Measurements from ENCODE around the gene ANKRD17.
"Not testable (repeated sequence)": the region's sequence is repeated elsewhere in the genome, so short reads cannot be mapped to it uniquely, and the experiment has no call there.

Gene ANKRD17

GRCh38 chr4:73244945-73245601 is 13.5 kb downstream of the ANKRD17 start:
- ATAC-seq (no peak), DNase-seq (no peak)

GRCh38 chr4:73237044-73237443 is 21.6 kb downstream of the ANKRD17 start:
- DNase-seq (no peak), ATAC-seq (no peak)

DNA sequence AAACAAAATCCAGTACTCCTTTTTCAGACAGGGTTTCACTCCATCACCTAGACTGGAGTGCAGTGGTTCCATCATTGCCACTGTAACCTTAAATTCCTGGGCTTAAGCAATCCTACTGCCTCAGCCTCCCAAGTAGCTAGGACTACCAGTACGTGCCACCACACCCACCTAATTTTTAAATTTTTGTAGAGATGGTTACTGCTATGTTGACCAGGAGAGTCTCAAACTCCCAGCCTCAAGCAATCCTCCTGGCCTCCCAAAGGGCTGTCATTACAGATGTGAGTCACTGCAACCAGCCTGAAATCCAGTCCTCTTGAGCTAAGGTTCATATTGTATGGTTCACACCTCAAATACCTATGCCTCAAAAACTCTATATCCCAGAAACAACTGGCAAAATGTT is 22.4 kb downstream of the ANKRD17 start:
- no peak for DNase-seq
- ATAC-seq: no peak

DNA sequence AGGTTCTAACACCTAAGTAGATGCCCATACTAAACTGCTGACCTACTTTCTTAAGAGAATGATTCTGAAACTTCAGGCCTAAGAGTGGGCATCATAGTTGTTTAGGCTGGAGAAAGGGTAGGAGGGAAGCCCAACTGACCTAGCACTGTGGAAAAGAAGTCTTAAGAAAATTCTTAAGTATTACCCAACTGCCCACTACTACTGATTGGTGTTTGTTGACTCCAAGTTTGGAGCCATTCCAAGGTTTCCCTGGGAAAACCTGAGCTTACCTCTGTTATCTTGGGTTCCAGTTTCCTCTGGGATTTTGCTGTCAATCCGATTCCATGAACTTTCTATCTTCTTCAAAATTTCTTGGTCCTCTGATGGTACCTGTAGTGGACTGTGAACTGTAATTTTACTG is 23.9 kb downstream of the ANKRD17 start:
- ATAC-seq (no peak), DNase-seq (no peak)

DNA sequence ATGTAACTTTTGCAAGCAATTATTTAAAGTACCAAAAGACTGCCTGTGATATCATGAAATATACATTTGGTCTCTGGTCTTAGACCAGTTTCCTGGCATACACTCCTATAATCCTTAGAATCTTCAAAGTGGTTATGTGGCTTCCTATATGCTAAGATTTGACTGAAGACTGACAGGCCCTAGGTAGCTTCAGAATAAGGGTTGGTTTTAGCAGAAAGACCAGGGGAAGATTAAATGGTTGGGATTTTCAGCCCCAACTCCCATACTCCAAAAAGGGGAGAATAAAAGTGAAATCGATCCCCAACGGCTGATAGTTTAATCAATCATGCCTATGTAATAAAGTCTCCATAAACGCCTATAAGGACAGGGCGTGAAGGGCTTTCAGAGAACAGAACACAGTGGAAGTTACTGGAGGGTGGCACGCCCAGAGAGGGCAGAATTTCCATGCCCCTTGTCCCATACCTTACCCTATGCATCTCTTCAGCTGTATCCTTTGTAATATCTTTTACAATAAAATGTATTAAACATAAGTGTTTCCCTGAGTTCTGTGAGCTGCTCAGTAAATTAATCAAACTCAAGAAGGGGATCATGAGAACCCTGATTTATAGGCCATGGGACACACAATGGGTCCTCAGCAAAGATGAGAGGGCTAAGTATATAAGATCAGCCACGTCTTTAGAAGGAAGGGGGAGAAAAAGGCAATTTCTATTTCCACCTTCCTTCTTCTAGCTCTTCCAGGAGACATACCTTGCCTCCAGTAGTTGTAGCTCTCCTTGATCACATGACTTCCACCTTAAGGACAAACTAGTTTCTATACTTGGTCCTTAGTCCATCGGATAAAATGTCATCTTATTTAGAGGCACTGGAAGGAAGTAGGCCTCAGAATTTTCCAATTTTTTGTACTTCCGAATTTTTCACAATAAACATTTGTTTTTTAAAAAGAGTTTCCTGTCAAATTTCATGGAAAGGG is 26.8 kb downstream of the ANKRD17 start:
- no peak for ATAC-seq
- DNase-seq: no peak

DNA sequence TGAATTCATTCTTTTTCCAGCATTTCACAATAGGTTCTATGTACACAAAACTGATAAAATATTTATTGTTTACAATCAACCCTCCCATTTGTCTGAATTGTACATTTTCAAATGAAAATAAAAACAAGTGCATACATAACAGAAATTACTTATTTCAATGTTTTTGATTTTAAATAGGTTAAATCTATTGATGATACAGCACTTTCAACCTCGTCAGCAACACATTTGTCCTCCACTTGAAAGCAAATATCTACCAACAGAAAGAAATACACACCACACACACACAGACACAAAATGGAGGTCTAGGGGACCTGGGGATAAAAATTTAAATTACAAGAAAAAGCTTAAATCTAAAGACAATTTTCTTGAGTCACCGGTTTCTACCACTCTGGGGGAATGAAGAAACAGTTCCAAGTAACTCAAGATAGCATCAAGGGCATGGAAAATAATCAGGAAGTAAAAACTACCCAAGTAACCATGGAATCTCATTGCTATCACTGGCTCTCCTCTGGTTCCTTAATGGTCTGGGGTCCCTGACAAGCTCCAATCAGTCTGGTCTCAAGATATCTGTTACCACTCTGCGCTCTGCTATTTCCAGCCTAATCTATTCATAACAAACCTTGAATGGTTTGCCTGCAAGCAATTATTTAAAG is 27.6 kb downstream of the ANKRD17 start:
- no peak for ATAC-seq

DNA sequence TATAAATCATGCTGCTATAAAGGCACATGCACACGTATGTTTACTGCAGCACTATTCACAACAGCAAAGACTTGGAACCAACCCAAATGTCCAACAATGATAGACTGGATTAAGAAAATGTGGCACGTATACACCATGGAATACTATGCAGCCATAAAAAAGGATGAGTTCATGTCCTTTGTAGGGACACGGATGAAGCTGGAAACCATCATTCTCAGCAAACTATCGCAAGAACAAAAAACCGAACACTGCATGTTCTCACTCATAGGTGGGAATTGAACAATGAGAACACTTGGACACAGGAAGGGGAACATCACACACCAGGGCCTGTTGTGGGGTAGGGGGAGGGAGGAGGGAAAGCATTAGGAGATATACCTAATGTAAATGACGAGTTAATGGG is 29.8 kb downstream of the ANKRD17 start:
- ATAC-seq, DNase-seq: not testable (repeated sequence)

More for the DNA sequence above, 27.6 kb downstream of the ANKRD17 start:
- DNase-seq: no peak

DNA sequence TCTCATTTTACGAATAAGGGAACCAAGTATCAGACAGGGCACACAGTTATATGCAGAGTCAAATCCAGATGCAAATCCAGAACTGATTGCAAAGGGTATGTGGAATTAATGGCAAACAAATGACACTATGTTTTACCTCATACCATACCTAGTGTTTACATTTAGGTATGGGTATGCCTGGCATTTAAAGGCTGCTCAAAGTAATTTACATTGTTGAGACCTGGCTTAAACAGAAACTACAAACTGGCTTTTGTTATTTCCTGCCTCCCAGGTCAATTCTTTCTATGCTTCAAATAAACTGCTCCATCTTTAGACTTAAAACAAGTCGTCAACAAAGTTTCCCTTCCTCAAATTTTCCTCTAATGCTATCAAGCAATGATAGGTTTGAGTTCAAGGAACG is 33.7 kb downstream of the ANKRD17 start:
- ATAC-seq (no peak), DNase-seq (no peak)

DNA sequence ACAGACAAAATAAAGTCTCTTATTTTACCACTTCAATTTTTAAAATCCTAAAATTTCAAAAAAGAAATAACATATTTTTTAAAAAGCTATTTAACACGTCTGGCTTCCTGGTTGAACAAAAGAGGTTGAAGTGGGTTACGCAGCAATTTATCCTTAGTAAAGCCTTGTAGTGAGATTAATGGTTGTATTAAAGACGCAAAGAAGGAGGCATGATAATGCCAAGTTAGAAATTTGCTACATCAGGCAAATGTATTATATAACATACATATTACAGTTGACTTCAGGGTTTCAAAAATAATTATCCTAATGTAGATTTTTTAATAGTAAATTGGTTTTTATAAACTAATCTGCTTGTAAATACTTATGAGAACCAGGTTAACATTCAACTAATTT is 35.3 kb downstream of the ANKRD17 start:
- ATAC-seq (no peak), DNase-seq (no peak)

- DNase-seq: peak; percentile 39
- peak; percentile 100 for ATAC-seq
Observed at GRCh38 chr4:73222466-73223257, 35.9 kb downstream of the ANKRD17 start.

DNA sequence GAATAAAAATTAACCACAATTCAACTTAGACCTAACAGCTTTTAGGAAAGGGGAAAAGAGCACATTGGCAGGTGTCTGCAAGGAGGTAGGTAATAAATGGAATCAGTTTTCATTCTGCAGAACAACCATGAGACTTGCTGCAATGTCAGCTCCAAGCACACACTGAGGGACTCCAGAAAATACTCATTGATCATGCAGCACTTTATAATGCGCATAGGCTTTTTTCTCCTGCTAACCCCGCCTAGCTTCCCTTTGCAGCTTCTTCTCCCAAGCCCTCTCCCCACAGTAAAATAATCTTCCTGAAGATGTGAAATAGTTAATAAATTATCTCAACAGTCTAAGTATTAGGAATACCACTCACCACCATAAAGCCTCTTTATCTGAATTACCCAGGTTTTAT is 36.9 kb downstream of the ANKRD17 start:
- DNase-seq (no peak), ATAC-seq (no peak)

GRCh38 chr4:73220815-73221214 is 37.8 kb downstream of the ANKRD17 start:
- no peak for DNase-seq
- no peak for ATAC-seq

DNA sequence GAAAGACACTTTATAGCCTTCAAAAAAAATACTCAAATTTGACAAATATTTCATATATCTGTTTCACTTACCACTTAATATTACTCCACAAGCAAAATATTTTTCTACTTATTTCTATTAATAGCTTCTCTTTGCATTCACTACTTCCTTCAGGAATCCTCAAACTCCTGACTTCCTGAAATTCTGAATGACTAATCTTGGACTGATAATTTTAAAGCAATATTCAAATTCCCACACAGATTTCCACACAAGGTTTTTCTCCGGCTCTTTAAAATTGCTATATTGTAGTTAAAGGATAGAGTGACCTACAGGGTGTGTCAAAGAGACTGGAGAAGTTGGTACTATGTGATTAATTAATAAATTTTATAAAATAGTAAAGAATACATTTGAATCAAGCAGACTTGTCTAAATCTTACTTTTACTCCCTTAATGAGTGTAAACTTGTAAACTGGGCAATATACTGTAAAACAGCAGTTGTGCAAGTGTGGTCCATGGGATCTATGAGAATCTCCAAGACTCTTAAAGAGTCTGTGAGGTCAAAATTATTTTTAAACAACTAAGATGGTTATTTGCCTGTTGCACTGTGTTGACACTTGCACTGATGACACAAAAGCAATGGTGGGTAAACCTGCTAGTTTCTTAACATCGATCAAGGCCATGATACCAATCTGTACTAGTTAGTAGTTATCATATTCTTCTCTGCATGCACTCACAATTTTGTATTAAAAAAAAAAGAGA is 44.5 kb downstream of the ANKRD17 start:
- ATAC-seq (no peak), DNase-seq (no peak)

- no peak for ATAC-seq
Observed at GRCh38 chr4:73212982-73213730, 45.4 kb downstream of the ANKRD17 start.

DNA sequence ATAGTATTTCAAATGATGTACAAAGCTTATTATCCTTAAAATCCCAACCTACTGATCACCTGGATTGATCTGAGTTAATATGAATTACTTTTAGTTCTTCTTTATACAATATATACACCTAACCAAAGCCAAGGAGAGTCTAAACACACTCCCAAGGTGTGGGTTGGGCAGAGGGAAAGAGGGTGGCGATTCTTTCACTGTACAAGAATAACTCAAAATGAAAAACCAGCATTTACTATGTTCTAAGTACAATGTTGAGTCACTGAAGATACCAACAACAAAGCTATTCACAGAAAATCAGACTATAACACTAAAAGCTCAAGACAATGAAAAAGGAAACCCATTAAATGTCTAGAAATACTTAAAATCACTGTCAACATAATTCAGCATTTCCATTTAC is 46.6 kb downstream of the ANKRD17 start:
- ATAC-seq (no peak), DNase-seq (no peak)

More at GRCh38 chr4:73212982-73213730, 45.4 kb downstream of the ANKRD17 start:
- DNase-seq: no peak

GRCh38 chr4:73208376-73208775 is 50.2 kb downstream of the ANKRD17 start:
- DNase-seq: no peak
- no peak for ATAC-seq

DNA sequence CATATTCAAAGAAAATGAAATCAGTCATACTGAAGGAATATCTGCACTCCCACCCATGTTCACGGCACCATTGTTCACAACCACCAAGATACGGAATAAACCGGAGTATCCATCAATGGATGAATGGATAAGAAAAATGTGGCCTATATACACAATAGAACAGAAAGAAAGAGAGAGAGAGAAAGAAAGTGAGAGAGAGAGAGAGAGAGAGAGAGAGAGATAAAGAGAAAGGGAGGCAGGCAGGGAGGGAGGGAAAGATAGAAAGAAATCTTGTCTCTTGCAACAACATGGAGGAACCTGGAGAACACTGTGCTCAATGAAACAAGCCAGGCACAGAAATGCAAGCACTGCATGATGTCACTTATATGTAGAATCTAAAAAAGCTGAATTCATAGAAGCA is 52.4 kb downstream of the ANKRD17 start:
- DNase-seq (no peak), ATAC-seq (no peak)

DNA sequence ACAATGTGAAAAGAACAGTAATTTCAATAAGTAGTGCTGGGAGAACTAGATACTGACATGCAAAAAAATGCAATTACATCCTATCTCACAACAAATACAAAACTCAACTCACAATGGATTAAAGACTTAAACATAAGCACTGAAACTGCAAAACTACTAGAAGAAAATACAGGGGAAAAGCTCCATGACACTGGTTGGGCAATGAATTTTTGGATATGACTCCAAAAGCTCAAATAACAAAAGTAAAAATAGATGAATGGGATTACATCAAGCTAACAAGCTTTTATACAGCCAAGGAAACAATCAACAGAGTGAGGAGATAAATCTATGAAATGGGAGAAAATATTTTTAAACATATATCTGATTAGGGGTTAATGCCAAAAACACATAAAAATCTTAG is 53.1 kb downstream of the ANKRD17 start:
- DNase-seq (no peak), ATAC-seq (no peak)

DNA sequence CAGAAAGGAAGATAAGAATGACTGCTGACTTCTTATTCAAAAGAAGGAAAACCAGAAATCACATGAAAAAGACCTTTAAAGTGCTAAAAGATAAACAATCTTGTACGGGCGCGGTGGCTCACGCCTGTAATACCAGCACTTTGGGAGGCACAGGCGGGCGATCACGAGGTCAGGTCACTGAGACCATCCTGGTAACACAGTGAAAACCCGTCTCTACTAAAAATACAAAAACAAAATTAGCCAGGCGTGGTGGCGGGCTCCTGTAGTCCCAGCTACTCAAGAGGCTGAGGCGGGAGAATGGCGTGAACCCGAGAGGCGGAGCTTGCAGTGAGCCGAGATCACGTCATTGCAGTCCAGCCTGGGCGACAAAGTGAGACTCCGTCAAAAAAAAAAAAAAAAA is 54.6 kb downstream of the ANKRD17 start:
- not testable (repeated sequence) for DNase-seq, ATAC-seq

- DNase-seq: no peak
- no peak for ATAC-seq
Observed at GRCh38 chr4:73197220-73197619, 61.4 kb downstream of the ANKRD17 start.

- ATAC-seq (no peak), DNase-seq (no peak)
Observed at GRCh38 chr4:73194064-73194463, 64.5 kb downstream of the ANKRD17 start.
